Stimulated activated CD8-positive, alpha-beta memory T cell treated with anti-CD3 and anti-CD28 coated beads, Interleukin-4, amount 100 ng/mL, for 24 hours (primary cell): ENCODE data around the gene SLC9A7.

Experiments used
- DNase-seq: peaks from one replicate; pipeline ENCODE4 v3.0.0-alpha.2; 2020; ENCODE audit warnings: low read depth

SLC9A7 gene

GRCh38 chrX:46573331-46573891 is 185.5 kb downstream of the SLC9A7 start, which contains the start of gene CHST7:
TSS of gene CHST7 (plus strand) at chrX:46573765. CDS start at chrX:46573932, 167 bp downstream.
- DNase-seq = no peak

- DNase-seq = no peak
Observed at GRCh38 chrX:46572340-46572936, 186.5 kb downstream of the SLC9A7 start.

- DNase-seq = no peak
Observed at GRCh38 chrX:46571423-46572339, 187.2 kb downstream of the SLC9A7 start.

- DNase-seq = no peak
Observed at GRCh38 chrX:46569621-46570020, 189.3 kb downstream of the SLC9A7 start.

GRCh38 chrX:46567388-46567787 is 191.5 kb downstream of the SLC9A7 start:
- DNase-seq = no peak

GRCh38 chrX:46561824-46562657 is 196.9 kb downstream of the SLC9A7 start:
- DNase-seq = no peak

- DNase-seq = no peak
Observed at GRCh38 chrX:46559062-46559461, 199.9 kb downstream of the SLC9A7 start.

GRCh38 chrX:46554942-46555341 is 204.0 kb downstream of the SLC9A7 start:
- DNase-seq = no peak

- no peak for DNase-seq
Observed at GRCh38 chrX:46553935-46554334, 205.0 kb downstream of the SLC9A7 start.

- DNase-seq = no peak
Observed at GRCh38 chrX:46551494-46552128, 207.3 kb downstream of the SLC9A7 start.

- no peak for DNase-seq
Observed at GRCh38 chrX:46549914-46550313, 209.0 kb downstream of the SLC9A7 start.
